Hippocampal formation (tissue), 2 donors: Measurements from ENCODE around the gene SESTD1.
A peak's percentile ranks its signal among the peaks of the same experiment; 100 is the strongest.
"Not testable (repeated sequence)": the region's sequence is repeated elsewhere in the genome, so short reads cannot be mapped to it uniquely, and the experiment has no call there.

Source experiments
- DNase-seq, 2 donors: peaks; one replicate each; lab custom pipeline; 2025; lab: John Stamatoyannopoulos, UW

SESTD1 gene

DNA sequence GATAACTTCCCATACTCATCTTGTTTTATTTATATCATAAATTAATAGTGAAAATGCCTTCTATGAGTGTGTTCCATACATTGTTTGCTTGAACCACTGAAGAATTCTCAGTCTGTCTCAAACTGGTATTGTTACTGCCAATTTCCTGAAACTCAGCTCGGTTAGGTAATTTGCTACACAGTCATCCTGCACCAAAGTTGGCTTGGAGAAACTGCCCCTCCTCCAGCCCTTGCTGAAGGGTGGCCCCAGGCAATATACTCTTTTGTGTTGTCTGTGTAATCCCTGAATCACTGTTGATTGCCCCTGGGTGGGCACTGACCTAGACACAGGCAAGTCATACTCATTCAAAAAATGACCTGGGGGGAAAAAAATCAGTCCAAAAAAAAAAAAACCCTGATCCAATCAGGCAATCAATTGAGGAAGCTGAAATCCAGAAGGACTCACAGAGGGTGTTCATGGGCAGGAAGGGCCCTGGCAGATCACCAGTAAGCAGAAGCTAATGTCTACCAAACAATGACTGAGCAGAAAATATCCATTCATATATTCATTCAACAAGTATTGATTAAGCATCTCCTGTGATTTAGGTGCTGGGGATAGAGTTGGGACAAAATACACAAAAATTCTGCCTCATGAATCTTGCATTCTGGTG lies 3.8 kb upstream of the SESTD1 start:
- no peak for DNase-seq

DNA sequence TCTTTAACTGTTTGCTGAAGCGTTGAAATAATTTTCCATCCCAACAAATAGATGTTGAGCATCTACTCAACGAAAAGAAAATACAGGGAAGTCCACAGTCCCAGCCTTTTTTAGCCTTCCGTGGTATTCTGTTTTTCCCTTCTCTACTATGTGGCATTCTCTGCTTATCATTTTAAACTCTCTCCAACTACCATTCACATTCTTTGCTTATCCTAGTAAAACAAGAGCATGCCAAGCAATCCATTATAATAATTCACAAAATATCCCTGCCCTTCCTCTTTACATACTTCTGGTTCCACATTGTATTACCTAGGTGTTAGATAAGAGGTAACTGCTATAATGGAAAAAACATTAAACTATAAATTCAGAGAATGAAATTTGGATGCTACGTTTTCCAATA lies 1.6 kb upstream of the SESTD1 start:
- no peak for DNase-seq

DNA sequence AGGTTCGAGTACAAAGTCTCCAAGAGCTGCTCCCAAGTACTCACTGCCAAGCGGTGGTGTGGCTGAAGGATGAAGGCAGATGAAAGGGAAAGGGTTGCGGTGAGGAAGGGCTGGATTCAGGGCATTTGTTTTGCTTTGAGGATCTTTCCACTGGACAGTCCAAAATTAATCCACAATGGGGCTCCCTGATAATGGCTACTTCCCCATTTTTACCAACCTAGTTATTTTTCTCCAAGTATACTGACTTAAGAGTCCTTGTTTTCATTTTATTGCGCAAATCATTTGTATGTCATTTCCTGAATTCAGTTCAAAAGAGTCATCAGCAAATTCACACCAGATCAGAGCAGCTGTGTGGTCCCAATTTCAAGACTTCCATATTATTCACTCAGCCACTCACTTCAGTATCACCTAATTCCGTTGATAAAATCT lies 464 bp upstream of the SESTD1 start:
- no peak for DNase-seq

DNA sequence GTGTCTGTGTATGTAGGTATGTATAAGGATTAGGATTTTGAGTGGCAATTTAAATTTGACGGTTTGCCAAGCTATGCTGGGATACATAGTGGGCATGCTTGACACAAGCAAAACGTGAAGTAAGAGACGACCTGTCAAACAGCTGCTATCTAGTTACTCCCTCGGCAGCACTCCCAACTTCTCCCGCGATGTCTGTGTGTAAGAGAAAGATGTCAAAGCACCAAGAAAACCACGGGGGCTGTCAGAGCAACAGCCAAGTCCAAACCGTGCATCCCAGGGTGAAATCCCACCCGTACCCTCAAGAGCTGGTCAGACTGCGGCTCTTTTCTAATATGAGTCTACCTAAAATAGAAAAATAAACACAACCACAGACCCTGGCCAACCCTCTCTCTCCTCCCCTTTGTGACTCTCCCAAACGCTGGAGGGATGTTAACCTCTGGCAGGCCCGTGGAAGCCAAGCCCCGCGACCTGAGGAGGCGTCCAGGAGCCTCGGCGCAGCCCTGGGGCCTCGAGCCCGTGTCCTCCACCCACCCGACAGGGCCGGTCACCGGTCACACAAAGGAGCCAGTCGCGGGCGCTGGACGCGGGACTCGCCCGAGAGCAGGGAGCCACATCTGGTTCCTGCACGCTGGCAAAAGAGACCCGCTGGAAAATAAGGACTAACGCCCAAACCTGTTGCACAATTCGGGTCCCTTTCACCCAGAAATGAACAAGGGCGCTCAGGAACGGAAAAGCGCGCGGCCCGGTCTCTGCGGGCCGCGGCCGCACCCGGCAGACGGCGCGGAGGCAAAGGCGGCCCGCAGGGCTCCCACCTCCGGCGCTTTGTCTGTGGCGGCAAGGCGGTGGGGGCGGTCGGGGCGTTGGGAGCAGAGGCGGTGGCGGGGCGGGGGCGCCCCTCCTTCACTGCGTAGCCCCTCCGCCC lies 925 bp downstream of the SESTD1 start:
- peak; percentile 25 to 63 for DNase-seq

DNA sequence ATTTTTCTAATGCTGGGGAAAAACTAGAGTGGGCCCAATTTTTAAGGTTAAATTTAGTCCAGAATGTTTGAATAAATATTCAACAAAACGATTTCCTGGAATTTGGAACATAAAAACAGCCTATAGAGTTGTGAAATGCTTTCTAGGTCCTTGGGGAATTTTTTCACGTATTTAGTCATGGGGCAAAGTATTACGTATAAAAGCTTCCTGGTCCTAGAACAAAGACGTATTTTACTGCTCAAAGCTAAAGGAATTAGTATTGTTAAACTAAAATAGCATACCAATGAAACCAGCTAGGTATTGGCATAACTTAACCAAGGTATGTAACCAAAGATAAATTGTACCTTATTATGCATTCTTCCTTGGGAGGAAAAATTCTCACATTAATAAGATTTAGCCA lies 1.6 kb downstream of the SESTD1 start:
- DNase-seq: peak in 1 of 2 donors; percentile 43

DNA sequence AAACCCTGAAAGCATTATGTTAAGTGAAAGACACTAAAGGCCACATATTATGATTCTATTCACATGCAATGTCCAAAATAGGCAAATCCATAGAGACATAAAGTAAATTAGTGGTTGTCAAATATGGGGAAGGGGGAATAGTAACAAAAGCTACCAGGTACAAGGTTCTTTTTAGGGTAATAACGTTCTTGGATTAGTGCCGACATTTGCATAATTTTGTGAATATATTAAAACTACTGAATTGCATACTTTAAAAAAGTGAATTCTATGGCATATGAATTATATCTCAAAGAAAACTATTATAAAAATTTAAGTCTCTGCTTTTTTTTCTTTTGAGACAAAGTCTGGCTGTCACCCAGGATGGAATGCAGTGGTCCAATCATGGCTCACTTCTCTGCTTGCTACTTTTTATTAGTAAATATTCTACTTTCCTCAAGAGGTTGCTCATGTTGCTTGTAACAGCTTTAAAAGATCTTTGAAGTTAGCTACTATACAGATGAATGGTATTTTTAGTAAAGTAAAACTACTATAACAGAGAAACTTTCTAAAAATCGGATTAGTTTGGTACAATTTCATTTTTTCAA lies 2.5 kb downstream of the SESTD1 start:
- DNase-seq: no peak

DNA sequence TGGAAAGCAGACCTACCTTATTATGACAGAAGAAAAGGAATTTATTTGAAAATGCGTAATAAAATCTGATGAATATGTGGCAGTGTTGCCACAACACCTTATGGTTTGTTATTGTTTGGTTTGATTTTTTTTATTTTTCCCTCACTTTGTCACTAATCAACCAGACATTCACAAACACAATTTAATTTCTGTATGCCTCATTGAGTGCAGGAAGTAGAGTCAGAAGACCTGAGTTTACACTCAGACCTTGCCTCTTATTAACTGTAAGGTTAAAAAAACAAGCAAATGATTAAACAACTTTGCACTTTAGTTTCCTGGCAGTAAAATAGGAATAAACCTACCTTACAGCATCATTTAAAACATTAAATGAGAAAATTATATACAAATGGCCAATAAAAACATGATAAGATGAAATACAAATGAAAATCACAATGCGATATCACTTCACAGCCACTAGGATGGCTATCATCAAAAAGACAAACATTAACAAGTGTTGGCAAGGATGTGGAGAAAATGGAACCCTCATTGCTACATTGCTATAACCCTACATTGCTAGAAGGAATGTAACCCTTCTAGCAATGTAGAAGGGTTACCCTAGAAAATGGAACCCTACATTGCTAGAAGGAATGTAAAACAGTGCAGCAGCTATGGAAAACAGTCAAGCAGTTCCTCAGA lies 3.3 kb downstream of the SESTD1 start:
- DNase-seq: no peak

DNA sequence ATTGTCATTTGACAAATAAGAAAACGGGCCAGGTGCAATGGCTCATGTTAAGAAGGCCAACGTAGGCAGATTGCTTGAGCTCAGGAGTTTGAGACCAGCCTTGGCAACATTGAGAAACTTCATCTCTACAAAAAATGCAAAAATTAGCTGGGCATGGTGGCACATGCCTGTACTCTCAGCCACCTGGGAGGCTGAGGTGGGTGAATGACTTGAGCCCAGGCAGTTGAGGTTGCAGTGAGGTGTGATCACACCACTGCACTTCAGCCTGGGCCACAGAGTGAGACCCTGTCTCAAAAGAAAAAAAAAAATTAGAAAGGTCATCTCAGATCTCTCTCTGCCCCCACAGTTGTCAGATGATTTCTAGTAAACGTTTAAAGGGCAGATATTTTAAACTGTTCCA lies 4.4 kb downstream of the SESTD1 start:
- no peak for DNase-seq

DNA sequence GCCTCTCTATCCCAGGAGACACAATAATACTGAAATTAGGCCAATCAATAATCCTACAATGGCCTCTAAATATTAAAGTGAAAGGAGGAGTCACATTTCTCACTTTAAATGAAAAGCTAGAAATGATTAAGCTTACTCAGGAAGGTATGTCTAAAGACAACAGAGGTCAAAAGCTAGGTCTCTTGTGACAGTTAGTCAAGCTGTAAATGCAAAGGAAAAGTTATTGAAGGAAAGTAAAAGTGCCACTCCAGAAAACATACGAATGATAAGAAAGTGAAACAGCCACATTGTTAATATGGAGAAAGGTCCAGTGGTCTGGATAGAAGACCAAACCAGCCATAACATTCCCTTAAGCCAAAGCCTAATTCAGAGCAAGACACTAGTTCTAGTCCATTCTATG lies 9.5 kb downstream of the SESTD1 start:
- no peak for DNase-seq

DNA sequence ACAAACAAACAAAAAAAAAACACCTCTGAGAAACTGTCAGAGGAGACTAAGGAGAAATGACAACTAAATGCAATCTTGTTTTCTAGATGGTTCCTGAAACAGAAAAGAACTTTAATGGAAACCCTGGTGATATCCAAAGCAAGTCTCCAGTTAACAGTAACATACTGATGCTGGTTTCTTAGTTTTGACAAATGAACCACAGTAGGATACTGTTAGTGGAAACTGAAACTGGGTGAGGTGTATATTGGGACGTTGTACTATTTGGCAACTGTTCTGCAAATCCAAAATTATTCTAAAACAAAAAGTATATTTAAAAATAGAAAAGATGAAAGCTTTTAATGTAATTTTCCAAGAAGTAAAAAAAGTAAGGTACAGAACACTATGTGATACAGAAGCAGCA lies 11.4 kb downstream of the SESTD1 start:
- no peak for DNase-seq

DNA sequence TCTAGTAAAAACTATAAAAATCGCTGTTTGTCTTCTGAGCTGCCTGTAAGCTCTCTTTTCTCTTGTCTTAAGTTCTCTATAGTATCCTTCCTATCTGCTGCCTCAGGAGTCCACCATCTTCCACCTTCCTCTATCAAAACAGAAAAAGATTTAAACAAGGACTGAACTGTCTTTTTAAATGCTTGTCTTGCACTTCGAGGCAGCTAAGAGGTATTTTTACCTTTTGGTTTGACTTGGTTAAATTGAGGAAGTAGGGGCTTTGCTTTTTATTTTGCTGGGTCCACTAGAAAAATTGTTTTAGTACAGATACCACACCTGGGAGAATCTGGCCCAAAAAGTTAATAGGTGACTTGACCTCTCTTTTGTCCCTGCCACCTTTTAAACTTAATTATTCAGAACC lies 12.2 kb downstream of the SESTD1 start:
- DNase-seq: no peak

DNA sequence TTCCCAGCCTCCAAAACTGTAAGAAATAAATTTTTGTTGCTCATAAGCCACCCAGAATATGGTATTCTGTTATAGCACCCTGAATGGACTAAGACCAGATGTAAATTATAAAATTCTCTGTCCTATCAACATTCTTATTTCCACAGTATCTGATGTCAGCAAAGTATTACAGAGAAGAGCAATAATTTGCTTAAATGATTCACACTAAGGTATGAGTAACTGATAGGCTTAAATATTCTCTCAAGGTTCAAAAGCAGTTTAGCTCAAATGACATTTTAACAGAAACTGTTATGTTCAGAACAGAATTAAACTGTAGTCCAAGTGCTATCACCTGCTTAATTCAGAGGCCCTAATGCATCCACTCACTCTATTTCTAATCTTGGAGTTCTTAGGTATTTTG lies 12.8 kb downstream of the SESTD1 start:
- DNase-seq: no peak

DNA sequence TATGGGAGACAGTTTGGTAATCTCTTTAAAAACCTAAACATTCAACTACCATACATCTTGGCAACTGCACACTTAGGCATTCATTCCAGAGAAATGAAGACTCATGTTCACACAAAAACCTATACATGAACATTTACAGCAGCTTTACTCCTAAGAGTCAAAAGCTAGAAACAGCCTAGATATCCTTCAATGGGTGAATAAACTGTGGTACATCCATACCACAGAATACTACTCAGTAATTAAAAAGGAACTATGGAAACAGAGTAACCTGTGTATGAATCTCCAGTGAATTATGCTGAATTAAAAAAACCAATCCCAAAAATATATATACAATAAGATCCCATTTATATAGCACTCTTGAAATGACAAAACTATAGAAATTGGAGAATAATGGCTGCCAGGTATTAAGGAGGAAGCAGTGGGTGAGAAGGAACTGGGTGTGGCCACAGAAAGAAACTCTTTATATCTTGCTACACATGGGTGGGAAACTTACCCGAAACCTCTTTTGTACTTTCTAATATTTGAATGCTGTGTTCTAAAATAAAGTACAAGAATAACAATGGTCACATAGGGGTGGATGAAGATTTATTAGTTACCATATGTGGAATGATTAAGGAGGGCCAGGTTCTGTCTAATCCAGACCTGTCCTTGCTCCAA lies 13.7 kb downstream of the SESTD1 start:
- DNase-seq: no peak

DNA sequence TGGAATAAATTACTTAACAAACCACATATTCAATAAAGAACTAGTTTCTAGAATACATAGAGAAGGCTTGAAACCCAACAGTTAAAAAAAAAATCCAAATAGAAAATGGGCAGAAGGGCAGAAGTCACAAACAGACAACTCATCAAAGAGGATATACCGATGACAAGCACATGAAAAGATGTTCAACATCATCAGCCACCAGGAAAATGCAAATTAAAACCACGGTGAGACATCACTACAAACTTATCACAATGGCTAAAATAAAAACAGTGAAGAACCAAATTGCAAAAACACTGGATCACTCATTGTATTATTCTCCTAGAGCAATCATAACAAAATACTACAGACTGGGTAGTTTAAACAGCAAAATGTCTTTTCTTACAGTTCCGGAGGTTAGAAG lies 14.5 kb downstream of the SESTD1 start:
- no peak for DNase-seq

DNA sequence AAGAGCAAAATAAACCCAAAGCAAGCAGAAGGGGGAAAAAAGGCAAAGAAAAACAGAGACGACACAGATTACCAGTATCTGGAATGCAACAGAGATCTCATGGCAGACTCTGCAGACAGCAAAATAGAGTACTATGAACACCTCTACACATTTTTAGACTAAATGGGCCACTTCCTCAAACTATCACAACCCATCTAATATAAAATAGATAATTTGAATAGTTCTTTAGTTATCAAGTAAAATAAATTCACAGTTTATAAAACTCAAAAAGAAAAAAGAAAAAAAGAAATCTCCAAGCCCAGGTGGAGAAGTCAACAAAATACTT lies 16.6 kb downstream of the SESTD1 start:
- DNase-seq: no peak

DNA sequence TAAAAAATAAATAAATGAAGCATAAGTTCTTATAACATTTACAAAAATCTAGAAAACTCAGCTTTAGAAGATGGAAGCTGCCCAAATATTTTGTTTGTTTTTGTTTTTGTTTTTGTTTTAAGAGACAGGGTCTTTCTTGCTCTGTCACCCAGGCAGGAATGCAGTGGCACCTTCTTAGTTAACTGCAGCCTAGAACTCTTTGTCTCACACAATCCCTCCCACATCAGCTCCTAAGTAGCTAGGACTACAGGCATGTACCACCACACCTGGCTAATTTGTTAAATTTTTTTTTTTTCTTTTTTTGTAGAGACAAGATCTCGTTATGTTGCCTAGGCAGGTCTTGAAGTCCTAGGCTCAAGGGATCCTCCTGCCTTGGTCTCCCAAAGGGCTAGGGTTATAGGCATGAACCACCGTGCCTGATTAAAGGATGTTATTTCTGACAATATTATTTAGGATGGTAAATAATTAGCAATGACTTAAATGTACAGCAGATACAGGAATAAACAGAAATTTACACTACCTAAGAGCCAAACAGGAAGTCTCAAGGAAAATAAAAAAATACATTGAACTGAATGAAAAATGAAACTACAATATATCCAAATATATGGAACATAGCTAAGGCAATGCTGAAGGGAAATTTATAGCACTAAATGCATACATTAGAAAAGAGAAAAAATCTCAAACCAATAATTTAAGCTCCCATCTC lies 17.2 kb downstream of the SESTD1 start:
- DNase-seq: no peak

DNA sequence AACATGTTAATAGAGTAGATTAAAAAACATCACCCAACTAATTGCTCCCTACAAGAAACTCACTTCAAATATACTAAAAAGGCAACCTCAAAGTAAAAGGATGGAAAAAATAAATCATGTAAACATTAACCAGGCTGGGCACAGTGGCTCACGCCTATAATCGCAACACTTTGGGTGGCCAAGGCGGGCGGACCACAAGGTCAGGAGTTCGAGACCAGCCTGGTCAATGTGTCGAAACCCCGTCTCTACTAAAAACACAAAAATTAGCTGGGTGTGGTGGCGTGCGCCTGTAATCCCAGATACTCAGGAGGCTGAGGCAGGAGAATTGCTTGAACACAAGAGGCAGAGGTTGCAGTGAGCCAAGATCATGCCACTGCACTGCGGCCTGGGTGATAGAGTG lies 18.8 kb downstream of the SESTD1 start:
- DNase-seq: not testable (repeated sequence)

DNA sequence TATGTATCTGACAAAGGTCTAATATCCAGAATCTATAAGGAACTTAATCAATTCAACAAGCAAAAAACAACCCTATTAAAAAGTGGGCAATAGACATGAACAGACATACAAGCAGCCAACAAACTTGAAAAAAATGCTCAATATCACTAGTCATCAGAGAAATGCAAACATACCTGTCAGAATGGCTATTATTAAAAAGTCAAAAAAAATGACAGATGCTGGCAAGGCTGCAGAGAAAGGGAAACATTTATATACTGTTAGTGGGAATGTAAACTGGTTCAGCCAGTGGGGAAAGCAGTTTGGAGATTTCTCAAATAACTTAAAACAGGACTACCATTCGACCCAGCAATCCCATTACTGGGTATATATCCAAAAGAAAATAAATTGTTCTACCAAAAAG lies 21.6 kb downstream of the SESTD1 start:
- DNase-seq: no peak

DNA sequence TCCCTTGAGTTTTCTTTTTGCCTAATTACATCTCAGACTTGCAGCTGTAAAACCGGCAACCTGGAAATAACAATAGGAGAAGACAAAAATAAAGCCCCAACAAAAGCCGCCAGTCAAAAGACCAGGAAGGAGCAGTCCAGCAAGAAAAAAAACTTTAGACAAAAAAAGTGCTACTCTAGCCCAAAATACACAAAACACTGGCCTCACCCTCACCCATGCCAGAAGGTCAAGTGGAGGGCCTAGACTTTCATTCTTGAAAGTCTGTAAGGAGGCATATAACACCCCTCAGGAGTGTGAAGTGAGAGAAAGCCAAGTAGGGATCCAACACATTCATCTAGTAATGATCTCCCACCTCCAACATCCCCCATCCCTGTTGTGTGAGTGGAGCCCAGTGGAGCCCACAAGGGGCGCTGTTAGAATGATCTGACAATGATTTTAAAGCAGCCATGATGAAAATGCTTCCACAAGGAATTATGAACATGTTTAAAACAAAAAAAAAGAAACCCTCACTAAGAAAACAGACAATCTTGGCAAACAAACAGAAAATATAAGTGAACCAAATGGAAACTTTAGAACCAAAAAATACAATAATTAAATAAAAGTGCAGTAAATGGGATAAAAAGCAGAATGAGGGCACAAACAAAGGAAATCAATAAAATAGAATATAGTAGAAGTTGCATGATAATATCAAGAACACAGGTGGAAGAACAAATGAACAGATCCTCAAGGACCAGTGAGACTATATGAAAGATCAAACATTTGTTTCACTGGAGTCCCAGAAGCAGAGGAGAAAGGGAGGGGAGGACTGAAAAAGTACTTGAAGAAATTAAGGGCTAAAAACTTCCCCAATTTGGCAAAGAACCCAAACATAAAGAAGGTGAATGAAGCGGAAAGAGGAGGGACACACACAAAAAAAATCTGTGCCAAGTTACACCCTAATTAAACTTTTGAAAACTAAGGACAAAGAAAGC lies 23.9 kb downstream of the SESTD1 start:
- DNase-seq: no peak

DNA sequence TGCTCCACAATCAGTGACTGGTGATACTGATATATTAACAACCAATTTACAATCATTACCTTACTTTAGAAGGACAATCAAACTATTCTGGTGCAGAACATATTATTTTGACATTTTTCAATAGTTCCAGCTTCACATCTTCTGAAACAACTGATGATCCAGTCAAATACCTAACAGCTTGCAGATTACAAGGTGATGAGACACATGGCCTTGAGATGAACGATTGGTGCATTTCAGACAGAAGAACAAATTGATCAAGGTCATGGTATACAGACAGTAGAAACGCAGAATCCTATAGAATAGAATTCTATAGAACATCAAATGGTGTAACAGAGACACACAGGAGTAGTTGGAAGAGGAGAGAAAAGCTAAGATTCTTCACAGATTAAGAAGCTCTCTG lies 24.8 kb downstream of the SESTD1 start:
- DNase-seq: no peak
